Dedifferentiated amniotic fluid mesenchymal stem cell (primary cell): Measurements from ENCODE around the gene ORC4.
"Not testable (repeated sequence)": the region's sequence is repeated elsewhere in the genome, so short reads cannot be mapped to it uniquely, and the experiment has no call there.

ENCODE experiments used
- DNase-seq: peaks from one replicate; pipeline ENCODE4 v3.0.0-alpha.2; 2016; ENCODE audit errors: extremely low spot score

The ORC4 gene

DNA sequence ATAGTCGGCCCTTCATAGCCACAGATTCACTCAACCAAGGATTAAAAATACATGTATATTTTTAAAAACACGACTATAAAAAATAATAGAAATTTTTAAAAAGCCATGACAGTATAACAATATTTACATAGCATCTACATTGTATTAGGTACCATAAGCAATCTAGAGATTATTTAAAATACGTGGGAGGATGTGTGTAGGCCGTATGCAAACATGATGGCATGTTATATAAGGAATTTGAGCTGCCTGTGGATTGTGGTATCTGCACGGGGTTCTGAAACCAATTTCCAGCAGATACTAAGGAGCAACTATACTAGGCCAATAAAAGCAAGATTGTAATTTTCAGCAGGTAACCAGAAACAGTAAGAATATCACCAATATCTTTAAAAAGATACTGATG is 5.9 kb downstream of the ORC4 start:
- no peak for DNase-seq

DNA sequence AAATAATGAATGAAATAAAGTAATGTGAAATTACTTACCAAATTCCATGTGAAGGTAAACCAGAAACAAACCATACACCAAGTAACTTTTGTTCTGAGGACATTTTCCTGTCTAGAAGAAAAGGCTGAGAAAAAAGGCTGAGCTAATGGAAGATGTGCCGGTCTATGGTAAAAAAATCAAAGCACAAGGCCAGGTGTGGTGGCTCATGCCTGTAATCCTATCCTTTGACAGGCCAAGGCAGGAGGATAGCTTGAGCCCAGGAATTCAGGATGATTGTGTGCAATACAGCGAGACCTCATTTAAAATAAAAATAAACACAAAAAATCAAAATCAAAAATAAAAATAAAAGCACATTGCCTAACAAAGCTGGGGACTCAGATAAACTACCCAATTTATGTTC is 6.7 kb downstream of the ORC4 start:
- DNase-seq, result no peak

DNA sequence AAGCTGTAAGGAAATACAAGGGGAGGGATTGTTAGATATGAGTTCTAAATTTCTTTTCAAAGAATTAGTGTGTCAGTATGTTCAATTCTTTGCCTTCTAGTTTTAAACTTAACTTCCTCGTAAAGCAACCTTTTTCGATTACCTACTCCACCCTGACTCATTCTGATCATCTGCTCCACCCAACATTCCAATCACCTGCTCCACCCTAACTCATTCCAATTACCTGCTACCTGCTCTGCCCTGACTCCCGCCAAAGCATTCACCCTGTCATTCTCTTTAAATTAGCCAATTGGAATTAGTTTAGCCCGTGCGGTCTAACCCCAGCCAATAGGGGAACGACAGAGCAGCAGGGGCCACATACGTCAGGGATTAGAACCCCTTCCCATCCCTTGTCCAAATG is 12.1 kb downstream of the ORC4 start:
- not testable (repeated sequence) for DNase-seq

DNA sequence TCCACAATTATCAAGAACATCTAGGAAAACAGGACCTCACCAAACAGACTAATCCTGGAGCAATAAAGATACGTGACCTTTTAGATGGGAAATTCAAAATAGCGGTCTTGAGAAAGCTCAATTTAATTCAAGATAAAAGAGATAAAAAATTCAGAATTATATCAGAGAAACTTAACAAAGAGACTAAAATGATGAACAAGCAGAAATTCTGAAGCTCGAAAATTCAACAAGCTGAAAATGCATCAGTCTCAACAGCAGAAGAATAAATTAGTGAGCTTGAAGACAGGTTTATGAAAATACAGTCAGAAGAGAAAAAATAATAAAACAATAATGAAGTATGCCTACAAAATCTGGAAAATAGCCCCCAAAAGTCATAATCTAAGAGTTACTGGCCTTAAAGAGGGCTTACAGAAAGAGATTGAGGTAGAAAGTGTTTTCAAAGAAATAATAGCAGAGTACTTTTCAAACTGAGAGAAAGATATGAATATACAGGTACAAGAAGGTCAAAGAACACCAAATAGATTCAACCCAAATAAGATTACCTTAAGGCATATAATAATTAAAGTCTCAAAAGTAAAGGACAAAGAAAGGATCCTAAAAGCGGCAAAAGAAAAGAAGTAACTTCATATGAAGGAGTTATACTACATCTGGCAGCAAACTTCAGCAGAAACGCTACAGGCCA is 13.2 kb downstream of the ORC4 start:
- DNase-seq, result no peak

DNA sequence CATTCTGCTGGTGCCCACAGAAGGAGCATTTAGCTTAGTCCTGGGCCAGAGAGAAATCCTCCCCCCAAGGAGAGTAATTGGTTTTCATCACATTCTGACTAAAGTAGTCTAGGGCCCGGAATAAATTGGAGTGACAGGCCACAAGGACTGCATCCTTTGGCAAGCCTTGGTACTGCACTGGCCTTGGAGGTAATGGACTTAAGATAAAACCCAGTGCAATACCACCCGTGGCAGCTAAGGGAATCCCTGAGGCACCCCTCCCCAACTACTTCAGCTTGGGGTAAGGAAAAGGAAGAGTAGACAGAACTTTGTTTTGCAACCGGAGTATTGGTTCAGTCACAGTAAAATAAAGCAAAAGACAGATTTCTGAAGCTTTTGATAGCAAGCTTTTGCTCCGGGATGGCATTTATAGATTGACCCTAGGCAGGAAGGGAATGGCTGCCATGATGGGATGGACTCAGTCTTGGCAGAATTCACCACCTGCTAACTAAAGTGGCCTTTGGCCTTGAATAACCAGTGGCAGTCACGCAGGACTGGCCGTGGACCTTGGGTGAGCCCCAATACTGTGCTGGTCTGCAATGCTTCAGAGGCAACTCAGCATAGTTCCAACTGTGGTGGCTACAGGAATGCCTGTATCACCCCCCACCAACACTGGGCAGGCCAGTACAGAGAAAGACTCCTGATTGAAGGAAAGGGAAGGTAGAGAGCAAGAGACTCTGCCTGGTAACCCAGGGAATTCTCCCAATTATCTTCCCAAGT is 14.1 kb downstream of the ORC4 start:
- DNase-seq, result no peak

DNA sequence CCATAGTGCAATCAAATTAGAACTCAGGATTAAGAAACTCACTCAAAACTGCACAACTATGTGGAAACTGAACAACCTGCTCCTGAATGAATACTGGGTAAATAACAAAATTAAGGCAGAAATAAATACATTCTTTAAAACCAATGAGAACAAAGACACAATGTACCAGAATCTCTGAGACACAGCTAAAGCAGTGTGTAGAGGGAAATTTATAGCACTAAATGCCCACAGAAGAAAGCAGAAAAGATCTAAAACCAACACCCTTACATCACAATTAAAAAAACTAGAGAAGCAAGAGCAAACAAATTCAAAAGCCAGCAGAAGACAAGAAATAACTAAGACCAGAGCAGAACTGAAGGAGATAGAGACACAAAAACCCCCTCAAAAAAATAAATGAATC is 18.1 kb downstream of the ORC4 start:
- DNase-seq, result not testable (repeated sequence)

DNA sequence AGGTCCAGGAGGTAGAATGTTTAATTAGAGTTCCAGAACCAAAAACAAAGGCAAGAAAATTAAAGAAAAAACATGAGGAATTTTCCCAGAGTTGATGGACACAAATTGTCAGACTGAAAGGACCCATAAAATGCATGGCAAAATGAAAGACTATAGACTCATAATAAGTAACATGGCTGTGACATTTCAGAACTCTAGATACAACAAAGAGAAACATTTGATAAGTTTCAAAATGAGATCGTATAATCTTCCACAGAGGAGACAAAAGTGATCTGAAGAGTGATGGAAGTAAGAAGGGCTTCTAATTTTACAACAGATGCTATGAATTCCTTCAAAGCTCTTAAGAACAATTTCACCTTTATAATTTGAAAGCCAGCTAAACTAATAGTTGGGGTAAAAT is 20.4 kb downstream of the ORC4 start:
- DNase-seq, result no peak

DNA sequence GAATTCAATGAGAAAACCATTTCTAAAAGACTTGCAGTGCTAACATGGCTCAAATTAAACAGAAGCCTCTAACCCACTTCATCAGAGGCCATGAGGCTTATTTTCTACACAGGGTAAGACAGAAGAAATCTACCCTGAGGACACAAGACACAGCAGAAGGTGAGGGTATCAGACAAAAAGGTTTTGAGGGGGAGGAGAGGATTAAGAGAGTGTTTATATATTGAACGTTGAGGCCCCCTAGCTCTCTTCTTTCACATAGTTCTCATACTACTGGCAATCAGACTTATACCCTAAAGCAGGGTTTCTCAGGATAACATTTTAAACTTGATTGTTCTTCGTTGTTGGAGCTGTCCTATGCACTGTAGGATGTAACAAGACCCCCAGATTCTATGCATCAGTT is 21.4 kb downstream of the ORC4 start:
- DNase-seq, result no peak

DNA sequence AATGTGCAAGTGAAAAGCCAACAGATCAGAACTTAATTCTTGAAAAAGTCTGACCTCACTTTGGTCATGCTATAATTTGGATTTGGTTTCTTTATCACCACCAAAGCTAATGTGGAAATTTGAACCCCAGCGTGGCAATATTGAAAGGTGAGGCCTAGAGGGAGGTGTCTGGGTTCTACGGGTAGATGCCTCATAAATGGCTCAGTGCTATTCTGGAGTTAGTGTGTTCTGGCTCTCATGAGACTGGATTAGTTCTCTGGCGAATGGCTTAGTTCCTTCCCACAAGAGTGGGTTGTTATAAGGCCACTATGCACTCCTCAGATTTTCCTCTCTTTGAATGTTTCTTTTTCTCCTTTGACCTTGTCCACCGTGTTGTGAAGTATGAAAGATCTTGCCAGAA is 22.3 kb downstream of the ORC4 start:
- DNase-seq, result no peak

DNA sequence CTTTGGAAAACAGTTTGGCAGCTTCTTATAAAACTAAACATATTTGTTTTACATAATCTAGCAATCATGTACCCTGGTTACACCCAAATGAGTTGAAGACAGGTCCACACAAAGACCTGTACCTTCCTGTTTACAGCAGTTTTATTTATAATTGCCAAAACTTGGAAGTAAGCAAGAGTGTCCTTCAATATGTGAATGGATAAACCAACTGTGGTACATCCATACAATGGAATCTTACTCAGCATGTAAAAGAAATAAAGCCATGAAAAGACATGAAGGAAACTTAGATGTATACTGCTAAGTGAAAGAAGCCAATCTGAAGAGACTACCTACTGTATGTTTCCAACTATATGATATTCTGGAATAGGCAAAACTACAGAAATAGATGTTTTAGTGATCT is 23.7 kb downstream of the ORC4 start:
- no peak for DNase-seq

DNA sequence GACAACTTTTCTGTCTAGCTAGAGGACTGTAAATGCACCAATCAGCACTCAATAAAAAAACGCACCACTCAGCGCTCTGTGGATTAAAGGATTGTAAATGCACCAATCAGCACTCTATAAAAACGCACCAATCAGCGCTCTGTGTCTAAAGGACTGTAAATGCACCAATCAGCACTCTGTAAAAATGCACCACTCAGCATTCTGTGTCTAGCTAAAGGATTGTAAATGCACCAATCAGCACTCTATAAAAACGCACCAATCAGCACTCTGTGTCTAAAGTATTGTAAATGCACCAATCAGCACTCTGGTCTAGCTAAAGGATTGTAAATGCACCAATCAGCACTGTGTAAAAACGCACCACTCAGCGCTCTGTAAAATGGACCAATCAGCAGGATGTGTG is 25.6 kb downstream of the ORC4 start:
- not testable (repeated sequence) for DNase-seq

DNA sequence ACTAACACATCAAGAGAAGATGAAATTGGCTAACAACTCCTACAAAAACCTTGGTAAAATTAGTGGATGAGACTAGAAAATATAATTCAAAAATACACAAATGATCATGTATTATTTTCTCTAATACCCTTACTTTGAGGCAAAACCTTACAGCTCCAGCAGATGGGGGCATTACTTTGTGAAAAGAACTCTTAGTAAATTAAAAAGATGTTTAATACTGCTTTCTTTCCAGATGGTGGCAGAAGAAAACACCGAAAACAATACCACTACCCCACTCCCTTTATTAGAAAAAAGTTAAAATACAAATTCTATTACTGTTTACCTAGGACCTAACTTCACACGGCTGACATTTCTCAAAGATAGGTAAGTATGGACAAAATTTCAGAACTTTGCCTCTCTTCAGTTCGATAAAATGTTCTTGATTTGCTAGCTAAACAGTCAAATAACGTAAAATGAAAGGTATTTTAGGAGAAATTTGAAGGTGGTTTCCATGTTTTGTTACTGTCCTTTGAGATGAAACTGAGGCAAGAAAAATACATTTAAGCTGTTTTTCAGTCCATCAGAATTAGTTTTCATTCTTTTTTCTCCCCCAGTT is 30.6 kb downstream of the ORC4 start:
- peak; percentile 72 for DNase-seq

DNA sequence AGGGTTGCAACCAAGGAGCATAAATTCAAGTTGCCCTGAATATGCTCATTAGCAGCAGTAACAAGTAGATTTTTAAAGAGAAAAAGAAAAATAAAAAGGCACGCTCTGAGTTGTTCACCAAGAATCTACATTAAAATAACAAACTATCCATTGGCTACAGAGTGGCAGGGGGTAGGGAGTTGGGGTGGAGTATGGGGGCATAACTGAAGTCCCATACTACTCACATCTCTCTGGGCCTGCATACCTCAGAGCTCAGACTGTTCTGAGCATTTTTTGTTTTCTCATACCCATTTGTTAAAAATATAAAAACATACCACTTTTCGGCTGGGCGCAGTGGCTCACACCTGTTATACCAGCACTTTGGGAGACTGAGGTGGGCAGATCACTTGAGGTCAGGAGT is 31.4 kb downstream of the ORC4 start:
- no peak for DNase-seq

DNA sequence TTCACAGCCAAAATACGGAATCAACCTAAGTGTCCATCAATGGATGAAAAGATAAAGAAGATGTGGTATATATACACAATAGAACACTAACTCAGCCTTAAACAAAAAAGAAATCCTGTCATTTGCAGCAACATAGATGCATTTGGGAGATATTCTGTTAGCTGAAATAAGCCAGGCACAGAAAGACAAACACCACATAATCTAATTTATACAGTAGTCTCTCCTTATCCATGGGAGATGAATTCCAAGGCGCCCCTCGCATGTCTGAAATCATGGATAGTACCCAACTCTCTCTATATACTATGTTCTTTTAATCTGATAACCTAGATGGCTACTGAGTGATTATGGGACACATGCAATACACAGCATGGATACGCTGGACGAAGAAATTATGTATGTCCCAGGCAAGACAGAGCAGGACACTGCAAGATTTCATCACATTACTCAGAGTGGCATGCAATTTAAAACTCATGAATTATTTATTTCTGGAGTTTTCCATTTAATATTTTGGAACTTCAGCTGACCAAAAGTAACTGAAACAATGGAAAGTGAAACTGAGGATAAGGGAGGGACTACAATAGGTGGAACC is 39.5 kb downstream of the ORC4 start:
- no peak for DNase-seq

DNA sequence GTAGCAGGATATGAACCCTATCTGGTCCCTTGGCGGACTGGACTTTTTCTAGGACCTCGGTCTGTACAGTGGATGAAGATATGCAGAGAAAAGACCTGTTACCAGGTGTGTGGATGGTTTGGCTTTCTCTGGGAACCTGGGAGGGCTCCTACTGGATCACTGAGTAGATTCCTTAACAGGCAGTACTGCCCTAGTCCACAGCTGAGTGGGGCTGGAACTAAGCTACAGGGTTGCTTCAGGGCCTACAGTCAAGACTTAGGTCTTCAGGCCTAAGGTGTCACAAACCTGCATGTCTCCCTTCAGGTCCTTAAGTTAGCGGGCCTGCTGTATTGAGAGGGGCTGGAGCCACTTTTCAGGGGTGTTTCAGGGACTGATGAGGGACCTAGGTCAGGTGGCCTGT is 42.9 kb downstream of the ORC4 start:
- no peak for DNase-seq

DNA sequence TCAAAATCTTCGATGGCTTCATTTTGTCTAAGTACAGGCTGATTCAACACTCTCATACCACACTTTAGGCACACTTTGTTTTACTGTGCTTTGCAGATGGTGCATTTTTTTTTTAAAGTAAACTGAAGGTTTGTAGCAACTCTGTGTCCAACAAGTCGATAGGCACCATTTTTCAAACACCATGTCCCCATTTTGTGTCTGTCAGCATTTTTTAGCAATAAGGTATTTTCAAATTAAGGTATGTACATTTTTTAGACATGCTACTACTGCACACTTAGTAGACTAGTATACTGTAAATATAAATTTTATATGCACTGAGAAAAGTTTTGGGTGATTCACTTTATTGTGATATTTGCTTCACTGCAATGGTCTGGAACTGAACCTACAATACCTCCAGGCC is 44.4 kb downstream of the ORC4 start:
- DNase-seq, result no peak

DNA sequence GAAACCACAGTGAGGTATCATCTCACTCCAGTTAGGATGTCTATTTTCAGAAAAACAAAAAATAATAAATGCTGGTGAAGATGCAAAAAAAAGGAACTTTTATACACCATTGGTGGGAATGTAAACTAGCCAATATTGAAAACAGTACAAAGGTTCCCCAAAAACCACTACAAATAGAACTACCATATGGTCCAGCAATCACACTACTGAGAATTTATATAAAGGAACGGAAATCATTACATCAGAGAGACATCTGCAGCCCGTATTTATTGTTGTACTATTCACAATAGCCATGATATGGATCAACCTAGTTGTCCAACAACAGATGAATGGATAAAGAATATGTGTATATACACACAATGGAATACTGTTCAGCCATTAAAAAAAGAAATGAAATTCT is 52.0 kb downstream of the ORC4 start:
- DNase-seq, result no peak

DNA sequence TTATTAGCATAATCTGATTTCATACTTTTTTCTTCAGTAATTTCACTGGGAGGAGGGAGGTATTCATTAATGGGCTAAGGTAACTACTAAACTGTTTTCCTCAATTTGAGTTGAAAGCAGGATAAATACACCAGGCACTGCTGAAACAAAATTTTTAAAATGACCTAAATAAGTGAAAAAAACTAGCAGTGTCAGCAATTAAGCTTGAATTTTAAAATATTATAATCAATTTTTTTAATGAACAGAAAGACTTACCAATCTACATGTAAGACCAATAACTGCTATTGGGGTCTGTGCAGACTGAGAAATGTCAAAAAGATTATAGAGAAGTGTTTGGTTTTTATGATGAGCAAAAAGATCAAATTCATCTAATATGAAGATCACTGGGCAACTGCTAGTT is 68.4 kb downstream of the ORC4 start:
- DNase-seq, result no peak

DNA sequence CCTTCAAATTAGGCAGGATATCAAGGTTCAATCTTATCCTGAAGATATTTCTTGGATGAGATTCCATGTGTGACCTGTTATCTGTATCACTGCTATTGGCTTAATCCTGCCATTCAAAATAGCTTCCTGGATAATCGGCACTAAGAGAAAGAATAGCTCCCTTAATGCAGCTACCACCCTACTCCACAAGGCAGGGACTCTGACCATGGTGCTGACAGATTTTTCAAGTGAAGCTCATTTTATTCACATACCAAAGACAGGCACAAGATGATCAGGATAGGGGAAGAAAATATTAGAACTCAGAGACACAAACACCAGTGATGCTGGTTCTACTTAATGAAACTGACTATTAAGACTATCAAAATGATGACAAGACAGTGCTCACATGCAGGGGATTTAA is 74.9 kb downstream of the ORC4 start:
- no peak for DNase-seq

DNA sequence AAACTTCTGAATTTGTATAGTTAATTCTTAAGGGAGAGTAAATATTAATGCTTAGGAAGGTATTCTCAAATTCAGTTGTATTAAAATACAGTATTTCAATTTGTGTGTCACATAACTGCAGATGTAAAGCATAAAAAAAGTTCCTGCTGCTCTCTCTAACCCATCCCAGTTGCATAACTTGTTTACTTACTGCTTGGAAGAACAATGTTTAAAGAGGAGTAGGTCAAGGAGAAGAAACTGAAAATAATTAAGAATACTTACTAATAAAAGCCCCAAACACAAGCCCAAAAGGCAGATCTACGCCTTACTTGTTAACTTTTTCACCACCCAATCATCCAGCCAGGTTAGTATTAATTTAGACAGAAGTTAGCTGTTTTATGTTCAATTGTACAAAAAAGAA is 81.2 kb downstream of the ORC4 start:
- DNase-seq, result no peak

DNA sequence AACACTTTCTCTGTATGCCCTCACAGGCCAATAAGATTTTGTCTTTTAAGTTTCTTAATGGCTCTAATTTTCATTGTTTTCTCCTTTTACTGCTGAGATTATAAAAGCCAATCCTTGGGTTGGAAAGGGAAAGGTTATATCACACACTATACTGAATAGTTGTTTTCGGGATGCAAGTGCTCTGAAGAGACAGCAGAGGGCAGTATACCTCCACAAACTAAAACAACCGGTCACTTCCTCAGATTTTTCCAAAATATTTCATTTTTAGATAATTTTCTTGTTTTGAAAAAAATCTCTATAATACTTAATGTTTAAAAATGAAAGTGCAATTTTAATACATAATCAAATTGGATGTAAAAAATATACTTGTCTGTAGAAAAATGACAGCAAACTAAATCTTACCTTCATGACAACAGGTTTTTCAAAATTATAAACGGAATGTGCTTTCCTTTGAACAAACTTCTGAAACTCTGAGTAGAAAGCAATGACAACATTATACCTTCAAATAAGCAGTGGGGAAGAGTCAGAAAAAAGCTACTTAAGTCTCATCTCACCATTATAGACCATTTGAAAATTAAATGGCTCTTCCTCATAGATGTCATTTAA is 82.7 kb downstream of the ORC4 start:
- DNase-seq, result peak; percentile 40

DNA sequence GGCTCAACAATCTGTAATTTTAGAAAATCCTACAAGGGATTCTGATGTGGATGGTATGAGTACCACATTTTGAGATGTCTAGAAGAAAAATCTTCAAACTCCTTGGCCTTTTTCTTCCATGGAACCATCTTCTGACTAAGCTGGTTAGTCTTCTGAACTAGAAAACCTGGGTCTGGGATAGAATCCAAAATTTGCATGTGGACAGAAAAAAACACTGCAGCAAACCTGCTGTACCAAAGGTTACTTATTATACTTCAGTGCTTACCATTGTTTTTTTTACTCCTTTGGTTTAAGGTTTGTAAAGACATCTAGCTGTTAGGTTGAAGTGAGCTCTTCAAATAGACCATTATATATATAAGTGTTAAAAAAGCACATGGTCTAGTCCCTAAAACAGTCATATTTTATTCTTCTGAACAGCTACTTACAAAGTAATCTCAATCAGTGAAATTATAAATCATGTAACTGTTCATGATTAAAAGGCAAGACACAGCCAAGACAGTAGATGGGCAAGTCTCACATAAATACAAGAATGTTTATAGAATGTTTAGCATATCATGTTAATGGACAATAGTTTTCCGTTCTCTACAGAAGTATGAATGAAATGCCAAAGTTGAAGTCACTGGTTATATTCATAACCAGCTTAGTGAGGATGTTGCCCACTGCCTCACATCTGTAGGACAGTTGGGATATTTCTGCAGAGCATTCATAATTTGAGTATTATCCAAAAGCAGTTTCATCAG is 85.5 kb downstream of the ORC4 start:
- DNase-seq, result no peak
